K562 (cell line): ENCODE data around the gene MLH3. TPM values are rescaled to one million over a fixed set of nuclear protein-coding genes. Genes with fewer than 3 reads are reported as not detected.
A peak's percentile ranks its signal among the peaks of the same experiment; 100 is the strongest.

Experiments
- ATAC-seq: fragments of 200-7000 bp; cut with Tn5 transposase; 3 replicates; pipeline ENCODE4 v1.9.1; 2020; ENCODE audit warnings: moderate library complexity
- BruUV-seq: library from RNA; stranded (reverse); fragments of 400-500 nt; replicated peaks from 2 replicates; lab custom pipeline; 2021; lab: Mats Ljungman, UMichigan
- CTCF ChIA-PET: fragments of 300-600 bp; formaldehyde crosslinking; extraction: SDS; loops from one replicate; lab custom pipeline; 2021; ENCODE audit warnings: low intra/inter-chr PET ratio; lab: Yijun Ruan, JAX
- POLR2A ChIA-PET: fragments of 300-600, 350-650 bp; sonication (Branson Sonifier 250); formaldehyde crosslinking; extraction: SDS; loops from one replicate; lab custom pipeline; 2021; ENCODE audit warnings: antibody characterized with exemption, inconsistent platforms; lab: Yijun Ruan, JAX
- DNase-seq, 4 experiments: peaks; one replicate each; pipeline versions ENCODE4 v3.0.0 to v3.0.0-alpha.2; 2011 to 2018; ENCODE audit warnings: low spot score in 3 of 4, mixed read lengths in 3 of 4; ENCODE audit errors: extremely low read depth in 1 of 4
- FAIRE-seq: peaks from 2 replicates; lab custom pipeline; 2011; peaks lifted over from hg19 to GRCh38; lab: Jason Lieb, UNC
- H2AFZ ChIP-seq: 2 replicates; pipeline ENCODE4 v1.6.0; 2011; ENCODE audit warnings: low read depth, low read length, control low read depth, inconsistent platforms
- H3K27ac ChIP-seq: fragments of 200-600 bp; 3 replicates; pipeline ENCODE4 v1.8.0; 2011; ENCODE audit warnings: low read depth, mild to moderate bottlenecking, control low read depth, inconsistent platforms, low read length, moderate library complexity, mixed read lengths; ENCODE audit errors: extremely low read depth
- H3K27me3 ChIP-seq, 2 experiments: fragments of 300-600 bp in 1 of 2; 2 replicates in 1 of 2; 3 replicates in 1 of 2; pipeline versions ENCODE4 v1.6.0 to v1.8.0; 2011; ENCODE audit warnings: inconsistent platforms in 2 of 2, low read length in 2 of 2, mild to moderate bottlenecking in 1 of 2, mixed read lengths in 1 of 2, moderate library complexity in 1 of 2; ENCODE audit not compliant: control insufficient read depth in 2 of 2, insufficient read depth in 2 of 2
- H3K36me3 ChIP-seq: fragments of 300-600 bp; 3 replicates; pipeline ENCODE4 v1.8.0; 2011; ENCODE audit warnings: mild to moderate bottlenecking, low read length, inconsistent platforms; ENCODE audit not compliant: control insufficient read depth, insufficient read depth
- H3K4me1 ChIP-seq, 2 experiments: fragments of 200-600 bp in 1 of 2; replicated peaks in 1 of 2; 2 replicates in 1 of 2; 3 replicates in 1 of 2; pipeline versions ENCODE4 v1.5.1 to v1.8.0; 2011; ENCODE audit warnings: inconsistent platforms in 2 of 2, low read length in 2 of 2, mild to moderate bottlenecking in 1 of 2, mixed read lengths in 1 of 2, moderate library complexity in 1 of 2; ENCODE audit not compliant: control insufficient read depth in 2 of 2, insufficient read depth in 2 of 2
- H3K4me2 ChIP-seq: 2 replicates; pipeline ENCODE4 v1.6.1; 2011; ENCODE audit warnings: low read length, control low read depth, inconsistent platforms, mixed read lengths; ENCODE audit not compliant: insufficient read depth
- H3K4me3 ChIP-seq: fragments of 200-600 bp; sonication (generic), shearing (Covaris generic); 2 replicates; pipeline ENCODE4 v1.5.1; 2016; ENCODE audit warnings: control low read depth, inconsistent platforms
- H3K79me2 ChIP-seq: fragments of 200-600 bp; 3 replicates; pipeline ENCODE4 v1.8.0; 2011; ENCODE audit warnings: low read length, inconsistent platforms; ENCODE audit not compliant: control insufficient read depth, insufficient read depth
- H3K9ac ChIP-seq, 2 experiments: 2 replicates each; pipeline versions ENCODE4 v1.6.0 to v1.6.1; 2011; ENCODE audit warnings: low read depth in 2 of 2, low read length in 2 of 2, control low read depth in 1 of 2, inconsistent platforms in 1 of 2, mild to moderate bottlenecking in 1 of 2, mixed read lengths in 1 of 2; ENCODE audit not compliant: insufficient read depth in 1 of 2
- H3K9me1 ChIP-seq: one replicate; pipeline ENCODE4 v1.6.0; 2011; ENCODE audit warnings: inconsistent platforms, mild to moderate bottlenecking, low read length, moderate library complexity; ENCODE audit not compliant: control insufficient read depth, insufficient read depth
- H3K9me3 ChIP-seq: replicated peaks from 2 replicates; pipeline ENCODE4 v1.5.1; 2011; ENCODE audit warnings: low read depth, low read length, inconsistent platforms; ENCODE audit not compliant: control insufficient read depth, insufficient read depth
- H4K20me1 ChIP-seq: replicated peaks from 2 replicates; pipeline ENCODE4 v1.6.1; 2011; ENCODE audit warnings: low read length, inconsistent platforms, mixed read lengths; ENCODE audit not compliant: control insufficient read depth, insufficient read depth
- ADNP ChIP-seq: fragments of 200-800 bp; sonication (Bioruptor generic); IDR thresholded peaks from 2 replicates; pipeline ENCODE4 v1.6.1; 2016; ENCODE audit warnings: missing genetic modification characterization, missing compliant biosample characterization
- CEBPB ChIP-seq: fragments of 450-650 bp; IDR thresholded peaks from 2 replicates; pipeline ENCODE4 v1.6.1; 2016; ENCODE audit warnings: missing genetic modification characterization, missing compliant biosample characterization
- RBM25 ChIP-seq: fragments of 200-400 bp; formaldehyde crosslinking; IDR thresholded peaks from 2 replicates; pipeline ENCODE4 v1.6.1; 2018; ENCODE audit warnings: low read length, low read depth, moderate library complexity; ENCODE audit not compliant: severe bottlenecking
- ZNF146 ChIP-seq: IDR thresholded peaks from one replicate; pipeline ENCODE4 v1.6.1; 2018; ENCODE audit warnings: missing compliant biosample characterization; ENCODE audit not compliant: unreplicated experiment
- WGBS: fragments of 100-300 bp; shearing (Covaris generic); methylation state at CpG from one replicate; pipeline ENCODE4 v1.1.6; 2016; ENCODE audit warnings: low coverage, mixed read lengths; ENCODE audit not compliant: insufficient coverage; ENCODE audit errors: missing lambda C conversion rate; 5-methylcytosine and 5-hydroxymethylcytosine counted together
- in situ Hi-C: fragments of 300-500 bp; cut with MboI; formaldehyde crosslinking; loops from 4 replicates; pipeline ENCODE4 v1.15.0; 2018; ENCODE audit warnings: inconsistent platforms, mixed read lengths
- intact Hi-C: fragments of 100-400 bp; cut with micrococcal nuclease; formaldehyde crosslinking; loops from 2 replicates; pipeline ENCODE4 v1.14.2; 2022
- polyA plus RNA-seq, 8 experiments: library from polyadenylated mRNA; depleted of rRNA in 4 of 8; stranded (reverse) in 5 of 8; unstranded in 3 of 8; fragments of >200 nt; fragmentation: Nextera tagmentation in 2 of 8; fragmentation: Illumina TruSeq in 1 of 8; extraction: Ambion mirVana in 2 of 8; extraction: Trizol in 1 of 8; gene quantifications; 2 replicates each; pipeline versions ENCODE4 v1.2.1 to v1.2.3, GENCODE V29; 2011 to 2014; ENCODE audit warnings: inconsistent platforms in 1 of 8, missing spikeins in 1 of 8
- total RNA-seq, 7 experiments: library from RNA; depleted of rRNA in 6 of 7; stranded (reverse); fragments of >200 nt in 6 of 7; fragmentation: Illumina TruSeq in 2 of 7; extraction: Trizol in 2 of 7; gene quantifications; 2 replicates each; pipeline versions ENCODE4 v1.2.1 to v1.2.3, GENCODE V29; 2011 to 2021; ENCODE audit warnings: low replicate concordance in 1 of 7
- TF ChIP-seq, protein P1 (sequence below): fragments of 450-650 bp; IDR thresholded peaks from 2 replicates; pipeline ENCODE4 v1.6.1; 2017; ENCODE audit warnings: antibody characterized with exemption, mild to moderate bottlenecking

The MLH3 gene
- total and polyA plus RNA-seq, 9 of the 15 experiments (the other 6 are each of a cell fraction or from before 2014, with no cell fraction given), result 5.9 to 15.3 (median 10.7) TPM

DNA sequence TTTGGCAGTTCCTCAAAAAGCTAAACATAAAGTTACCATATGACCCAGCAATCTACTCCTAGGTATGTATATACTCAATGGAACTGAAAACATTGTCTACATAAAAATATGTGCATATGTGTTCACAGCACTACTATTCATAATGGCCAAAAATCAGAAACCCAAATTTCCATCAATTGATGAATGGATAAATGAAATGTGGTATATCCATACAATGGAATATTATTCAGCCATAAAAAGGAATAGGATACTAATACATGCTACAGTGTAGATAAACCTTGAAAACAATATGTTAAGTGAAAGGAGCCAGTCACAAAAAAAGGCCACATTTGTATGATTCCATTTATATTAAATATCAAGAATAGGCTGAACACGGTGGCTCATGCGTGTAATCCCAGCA lies 9.2 kb upstream of the MLH3 start:
- H3K4me3 ChIP-seq, result no peak overlapping the region
- no peak for FAIRE-seq
- CTCF ChIA-PET, result no interaction called here
- no peaks in the 10 kb centered on the region for H4K20me1 ChIP-seq
- H3K9me1 ChIP-seq, result no peaks in the 10 kb centered on the region
- H3K9me3 ChIP-seq, result no peaks in the 10 kb centered on the region; the same call in 1 of the 2 replicates
- H2AFZ ChIP-seq, result no peak overlapping the region
- H3K79me2 ChIP-seq, result peaks cover 36% of the 10 kb centered on the region
- DNase-seq, result no peak
- no peak for ATAC-seq
- no peak overlapping the region for H3K4me2 ChIP-seq
- WGBS, result 100% methylated on average over 2 of the region's 2 CpGs
- H3K27ac ChIP-seq, result no peak overlapping the region
- peaks cover 23% of the 10 kb centered on the region; the same call in 2 of the 3 replicates for H3K36me3 ChIP-seq
- intact Hi-C loops (no loop called here), in situ Hi-C loops (no loop called here)
- POLR2A ChIA-PET, result no interaction called here
- BruUV-seq, result no TSS peak
- no peaks in the 10 kb centered on the region for H3K27me3 ChIP-seq
- peaks cover 0 to 6% of the 10 kb centered on the region in 2 experiments; a peak in 3 of 5 replicates for H3K4me1 ChIP-seq
- TF ChIP-seq CEBPB (tag), result no peak
- TF ChIP-seq ZNF146 (CRISPR knock-in tag), result peak; percentile 75
- 0 out of 2 replicates have a peak, but pooled peaks have one; percentile 23 for TF ChIP-seq ADNP
- TF ChIP-seq, protein P1, sequence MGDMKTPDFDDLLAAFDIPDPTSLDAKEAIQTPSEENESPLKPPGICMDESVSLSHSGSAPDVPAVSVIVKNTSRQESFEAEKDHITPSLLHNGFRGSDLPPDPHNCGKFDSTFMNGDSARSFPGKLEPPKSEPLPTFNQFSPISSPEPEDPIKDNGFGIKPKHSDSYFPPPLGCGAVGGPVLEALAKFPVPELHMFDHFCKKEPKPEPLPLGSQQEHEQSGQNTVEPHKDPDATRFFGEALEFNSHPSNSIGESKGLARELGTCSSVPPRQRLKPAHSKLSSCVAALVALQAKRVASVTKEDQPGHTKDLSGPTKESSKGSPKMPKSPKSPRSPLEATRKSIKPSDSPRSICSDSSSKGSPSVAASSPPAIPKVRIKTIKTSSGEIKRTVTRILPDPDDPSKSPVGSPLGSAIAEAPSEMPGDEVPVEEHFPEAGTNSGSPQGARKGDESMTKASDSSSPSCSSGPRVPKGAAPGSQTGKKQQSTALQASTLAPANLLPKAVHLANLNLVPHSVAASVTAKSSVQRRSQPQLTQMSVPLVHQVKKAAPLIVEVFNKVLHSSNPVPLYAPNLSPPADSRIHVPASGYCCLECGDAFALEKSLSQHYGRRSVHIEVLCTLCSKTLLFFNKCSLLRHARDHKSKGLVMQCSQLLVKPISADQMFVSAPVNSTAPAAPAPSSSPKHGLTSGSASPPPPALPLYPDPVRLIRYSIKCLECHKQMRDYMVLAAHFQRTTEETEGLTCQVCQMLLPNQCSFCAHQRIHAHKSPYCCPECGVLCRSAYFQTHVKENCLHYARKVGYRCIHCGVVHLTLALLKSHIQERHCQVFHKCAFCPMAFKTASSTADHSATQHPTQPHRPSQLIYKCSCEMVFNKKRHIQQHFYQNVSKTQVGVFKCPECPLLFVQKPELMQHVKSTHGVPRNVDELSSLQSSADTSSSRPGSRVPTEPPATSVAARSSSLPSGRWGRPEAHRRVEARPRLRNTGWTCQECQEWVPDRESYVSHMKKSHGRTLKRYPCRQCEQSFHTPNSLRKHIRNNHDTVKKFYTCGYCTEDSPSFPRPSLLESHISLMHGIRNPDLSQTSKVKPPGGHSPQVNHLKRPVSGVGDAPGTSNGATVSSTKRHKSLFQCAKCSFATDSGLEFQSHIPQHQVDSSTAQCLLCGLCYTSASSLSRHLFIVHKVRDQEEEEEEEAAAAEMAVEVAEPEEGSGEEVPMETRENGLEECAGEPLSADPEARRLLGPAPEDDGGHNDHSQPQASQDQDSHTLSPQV, result no peak
- peak; percentile 80 for TF ChIP-seq RBM25
- H3K9ac ChIP-seq, result no peak overlapping the region
